ENCODE data around the gene XPC.

GRCh38 chr3:14110699-14111098 lies 67.7 kb downstream of the XPC start:
- TF ChIP-seq TAF1 (IDR thresholded peaks at IDR 0.05; ENCODE audit: borderline replicate concordance, low read depth, low read length) (no peak), POLR2A (IDR thresholded peaks at IDR 0.05; ENCODE audit: low read depth, low read length) (no peak), POLR2AphosphoS5 (IDR thresholded peaks at IDR 0.05; ENCODE audit: low read depth, low read length) (no peak)

Data from GM12892 (cell line).